GM12864 (cell line): ENCODE measurements around the gene KSR1.
A peak's percentile ranks its signal among the peaks of the same experiment; 100 is the strongest.

Experiments
- DNase-seq: peaks from one replicate; pipeline ENCODE4 v3.0.0-alpha.2; 2011; ENCODE audit warnings: low read depth
- H3K4me3 ChIP-seq: 2 replicates; pipeline ENCODE4 v1.5.1; 2011; ENCODE audit warnings: mild to moderate bottlenecking, low read depth, low read length, control low read depth
- TF ChIP-seq, protein P1 (sequence below): IDR thresholded peaks from 2 replicates; pipeline ENCODE4 v1.5.1; 2011; ENCODE audit warnings: low read depth, mild to moderate bottlenecking, moderate library complexity, low read length, control low read depth, inconsistent platforms; ENCODE audit errors: missing control alignments

The KSR1 gene

DNA sequence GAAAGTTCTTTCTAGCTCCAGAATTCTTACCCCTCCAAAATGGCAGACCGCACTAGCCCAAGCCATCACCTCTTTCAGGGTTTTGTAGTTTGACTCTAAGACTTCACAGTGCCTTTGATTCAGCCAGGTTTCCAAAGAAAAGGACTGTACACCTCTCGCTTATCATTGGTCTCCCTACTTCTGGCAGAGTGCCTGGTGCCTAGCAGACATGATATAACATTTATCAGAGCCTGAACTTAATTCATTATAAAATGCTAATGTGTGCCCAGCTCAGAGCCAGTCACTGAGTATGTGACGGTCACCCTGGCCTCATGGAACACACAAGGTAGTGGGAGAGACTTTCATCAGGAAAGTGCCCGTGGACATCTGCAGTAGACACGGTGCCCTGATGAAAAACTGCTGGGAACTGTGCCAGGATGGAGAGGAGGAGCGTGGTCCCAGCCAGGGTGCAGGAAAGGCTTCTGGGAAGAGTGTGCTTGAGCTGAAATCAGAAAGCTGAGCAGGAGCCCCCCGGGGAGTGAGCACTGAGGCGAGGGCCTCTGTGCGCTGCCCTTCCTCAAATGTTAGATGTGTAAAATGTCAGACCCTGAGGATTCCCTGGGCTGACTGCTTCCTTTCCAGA lies 140.4 kb downstream of the KSR1 start:
- no peak overlapping the region for H3K4me3 ChIP-seq
- no peak for DNase-seq
- TF ChIP-seq, protein P1, sequence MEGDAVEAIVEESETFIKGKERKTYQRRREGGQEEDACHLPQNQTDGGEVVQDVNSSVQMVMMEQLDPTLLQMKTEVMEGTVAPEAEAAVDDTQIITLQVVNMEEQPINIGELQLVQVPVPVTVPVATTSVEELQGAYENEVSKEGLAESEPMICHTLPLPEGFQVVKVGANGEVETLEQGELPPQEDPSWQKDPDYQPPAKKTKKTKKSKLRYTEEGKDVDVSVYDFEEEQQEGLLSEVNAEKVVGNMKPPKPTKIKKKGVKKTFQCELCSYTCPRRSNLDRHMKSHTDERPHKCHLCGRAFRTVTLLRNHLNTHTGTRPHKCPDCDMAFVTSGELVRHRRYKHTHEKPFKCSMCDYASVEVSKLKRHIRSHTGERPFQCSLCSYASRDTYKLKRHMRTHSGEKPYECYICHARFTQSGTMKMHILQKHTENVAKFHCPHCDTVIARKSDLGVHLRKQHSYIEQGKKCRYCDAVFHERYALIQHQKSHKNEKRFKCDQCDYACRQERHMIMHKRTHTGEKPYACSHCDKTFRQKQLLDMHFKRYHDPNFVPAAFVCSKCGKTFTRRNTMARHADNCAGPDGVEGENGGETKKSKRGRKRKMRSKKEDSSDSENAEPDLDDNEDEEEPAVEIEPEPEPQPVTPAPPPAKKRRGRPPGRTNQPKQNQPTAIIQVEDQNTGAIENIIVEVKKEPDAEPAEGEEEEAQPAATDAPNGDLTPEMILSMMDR, result no peak

DNA sequence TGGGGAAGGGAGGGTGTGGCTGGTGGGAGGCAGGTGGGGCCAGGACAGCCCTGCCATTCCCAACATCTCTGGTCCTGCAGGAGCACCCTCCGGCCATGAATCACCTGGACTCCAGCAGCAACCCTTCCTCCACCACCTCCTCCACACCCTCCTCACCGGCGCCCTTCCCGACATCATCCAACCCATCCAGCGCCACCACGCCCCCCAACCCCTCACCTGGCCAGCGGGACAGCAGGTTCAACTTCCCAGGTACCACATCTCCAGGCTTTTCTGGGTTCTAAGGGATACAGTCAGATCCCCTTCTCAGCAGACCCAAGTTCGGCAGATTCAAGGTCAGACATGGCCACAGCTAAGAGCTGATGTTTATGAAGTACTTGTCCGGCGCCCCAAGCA lies 140.9 kb downstream of the KSR1 start:
- no peak for DNase-seq
- no peak overlapping the region for H3K4me3 ChIP-seq
- TF ChIP-seq, protein P1, result no peak

DNA sequence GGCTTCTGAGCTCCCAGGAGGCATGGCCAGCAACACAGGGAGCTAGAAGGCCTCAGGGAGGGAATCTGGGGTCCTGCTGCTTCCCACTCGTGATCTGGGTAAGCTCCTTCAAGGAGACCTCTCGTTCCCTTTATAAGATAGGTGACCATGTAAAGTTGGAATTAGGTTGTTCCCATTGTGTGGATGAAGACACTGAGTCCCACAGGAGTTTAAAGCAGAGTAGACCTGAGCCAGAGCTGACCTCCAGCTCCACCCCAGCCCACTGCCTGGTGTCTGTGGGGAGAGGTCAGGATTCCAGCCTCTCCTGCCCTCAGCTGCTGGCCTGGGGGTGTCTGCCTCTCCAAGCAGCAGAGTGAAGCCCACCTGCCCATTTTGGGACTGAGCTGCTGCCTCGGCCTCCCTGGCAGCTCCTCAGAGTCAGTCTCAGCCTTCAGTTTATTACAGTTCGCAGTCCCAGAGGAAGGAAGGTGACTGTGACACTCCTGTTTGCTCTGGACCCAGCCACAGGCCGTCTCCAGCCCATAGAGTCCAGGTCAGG lies 141.6 kb downstream of the KSR1 start:
- TF ChIP-seq, protein P1, result no peak
- DNase-seq, result no peak
- no peak overlapping the region for H3K4me3 ChIP-seq

DNA sequence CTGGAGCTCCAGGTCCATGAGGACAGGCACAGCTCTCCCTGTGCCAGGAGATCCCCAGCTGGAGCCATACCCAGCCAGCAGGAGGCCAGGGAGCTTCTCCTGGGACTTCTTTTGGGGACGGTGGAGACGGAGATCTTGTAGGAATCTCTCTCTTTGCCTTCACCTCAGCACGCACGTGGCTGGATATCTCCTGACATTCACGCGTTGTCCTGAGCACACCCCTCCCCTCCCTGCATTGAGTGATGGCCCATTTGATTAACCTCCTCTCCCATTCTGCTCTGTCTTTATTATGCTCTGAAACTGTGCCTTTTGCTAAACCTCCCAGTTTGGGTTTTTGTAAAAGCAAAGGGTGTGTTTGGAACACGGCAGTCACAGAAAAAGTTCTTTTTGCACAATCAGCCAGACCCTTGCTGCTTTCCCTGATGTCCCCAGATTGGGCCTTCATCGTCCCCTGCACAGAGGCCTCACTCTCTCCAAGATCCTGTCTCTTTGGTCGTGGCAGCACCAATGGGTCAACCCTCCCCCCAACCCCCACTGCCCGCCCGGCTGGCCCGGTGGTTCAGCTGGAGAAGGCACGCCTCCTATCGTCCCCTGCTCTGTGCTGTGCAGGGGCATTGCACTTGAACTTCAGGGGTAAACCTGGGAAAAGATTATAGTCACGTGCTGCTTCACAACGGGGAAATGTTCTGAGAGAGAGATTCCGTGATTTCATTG lies 142.2 kb downstream of the KSR1 start:
- DNase-seq, result no peak
- no peak overlapping the region for H3K4me3 ChIP-seq
- TF ChIP-seq, protein P1, result no peak

DNA sequence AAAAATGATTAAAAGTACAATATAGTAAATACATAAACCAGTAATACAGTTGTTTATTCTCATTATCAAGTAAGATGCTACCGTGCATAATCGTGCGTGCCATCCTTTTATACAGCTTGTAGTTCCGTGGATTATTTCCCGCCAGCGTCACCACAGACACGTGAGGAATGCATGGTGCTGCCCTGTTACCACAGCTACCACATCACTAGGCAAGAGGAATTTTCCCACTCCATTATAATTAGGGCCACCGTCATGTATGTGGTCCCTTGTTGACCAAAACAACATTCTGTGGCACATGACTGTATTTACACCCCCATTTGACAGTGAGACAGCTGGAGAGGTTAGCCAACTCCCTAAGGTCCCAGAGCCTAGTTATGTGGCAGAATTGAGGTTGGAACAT lies 144.2 kb downstream of the KSR1 start:
- H3K4me3 ChIP-seq, result no peak overlapping the region
- TF ChIP-seq, protein P1, result no peak
- no peak for DNase-seq

DNA sequence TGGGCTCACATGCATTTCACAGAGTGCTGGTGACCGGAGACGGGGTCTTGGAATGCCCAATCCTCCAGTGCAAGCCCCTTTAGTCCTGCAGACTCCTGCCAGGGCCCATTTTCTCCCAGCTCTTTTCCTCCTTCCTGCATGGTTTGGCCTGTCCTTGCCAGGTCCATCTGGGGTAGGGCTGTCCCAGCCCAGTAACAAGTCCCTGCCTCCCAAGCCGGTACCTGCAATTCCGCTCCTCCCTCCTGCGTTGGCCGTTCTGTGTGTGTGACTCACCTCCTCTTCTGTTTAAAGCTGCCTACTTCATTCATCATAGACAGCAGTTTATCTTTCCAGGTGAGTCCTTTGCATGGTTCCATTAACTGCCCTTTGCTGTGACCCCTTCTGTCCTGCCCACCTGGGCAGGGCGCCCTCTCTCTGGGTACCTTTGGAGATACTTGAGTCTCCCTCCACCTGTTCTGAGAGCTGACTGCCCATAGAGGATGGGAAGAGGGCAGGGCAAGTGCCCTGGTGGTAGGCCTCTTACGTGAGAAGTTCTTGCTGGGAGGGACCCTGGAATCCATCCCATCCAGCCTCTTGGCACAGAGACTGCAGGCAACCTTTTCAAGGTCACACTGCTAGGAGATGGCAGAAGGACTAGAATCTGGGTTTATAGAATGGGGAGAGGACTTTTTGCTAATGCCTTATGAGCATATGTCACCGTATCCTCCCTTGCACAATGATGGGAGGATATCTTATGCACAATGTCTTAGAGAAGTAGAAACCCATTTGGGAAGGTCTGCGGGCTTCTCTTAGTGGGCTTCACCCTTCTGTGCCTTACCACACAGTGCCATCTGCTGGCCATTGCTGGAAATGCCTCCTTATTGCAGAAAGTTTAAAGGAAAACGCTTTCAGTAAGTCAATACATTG lies 145.1 kb downstream of the KSR1 start:
- no peak overlapping the region for H3K4me3 ChIP-seq
- DNase-seq, result peak; percentile 52
- TF ChIP-seq, protein P1, result peak; percentile 92
